Transverse colon (tissue), 4 donors: Measurements from ENCODE around the gene SLC15A4.

Source experiments
- CTCF ChIP-seq, 5 experiments: fragments of 200-600 bp in 3 of 5; fragments of 450-650 bp in 2 of 5; sonication (generic) in 3 of 5; IDR thresholded peaks; 1 replicate in 2 of 5; 2 replicates in 3 of 5; pipeline ENCODE4 v1.5.1; 2016 to 2017; ENCODE audit warnings: antibody characterized with exemption in 5 of 5, inconsistent platforms in 3 of 5, mild to moderate bottlenecking in 2 of 5, moderate library complexity in 1 of 5
- POLR2AphosphoS5 ChIP-seq, 3 donors: sonication (generic); formaldehyde crosslinking; IDR thresholded peaks; one replicate each; pipeline ENCODE4 v1.6.1; 2016; ENCODE audit warnings: antibody characterized with exemption in 3 of 3

DNA sequence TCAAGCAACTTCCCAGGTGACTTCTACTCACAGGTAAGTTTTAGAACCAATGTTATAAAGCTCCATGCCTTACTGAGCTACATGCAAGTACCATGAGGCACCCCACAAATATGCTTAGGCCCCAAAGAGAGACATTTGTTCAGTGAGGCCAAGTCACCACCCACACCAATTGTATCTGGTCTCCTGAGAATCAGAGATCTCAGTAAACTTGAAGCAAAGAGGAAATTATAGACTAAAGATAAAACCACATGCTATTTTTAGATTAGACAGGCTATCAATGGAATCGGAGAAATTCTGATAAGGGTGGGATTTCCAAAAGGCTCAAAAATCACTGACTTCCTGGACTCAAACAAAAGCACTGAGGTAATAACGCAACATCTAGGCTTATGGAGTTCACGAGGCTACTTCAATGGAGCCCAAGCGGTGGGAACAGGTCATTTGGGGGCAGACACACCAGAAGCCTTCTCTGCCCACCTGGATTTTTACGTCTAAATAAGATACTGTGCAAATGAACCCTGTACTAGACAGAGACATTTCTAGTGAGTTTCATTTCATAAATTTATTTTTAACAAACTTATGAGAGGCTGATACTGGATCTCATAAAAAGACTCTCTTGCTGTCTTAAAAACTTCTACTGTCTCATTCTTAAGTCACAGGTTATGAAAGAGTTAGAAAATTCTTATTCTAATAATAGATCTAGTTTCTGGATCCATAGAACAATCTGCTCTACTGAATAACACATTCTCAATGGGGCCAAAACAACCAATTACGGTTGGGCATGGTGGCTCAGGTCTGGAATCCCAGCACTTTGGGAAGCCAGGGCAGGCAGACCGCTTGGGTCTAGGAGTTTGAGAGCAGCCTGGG, 7.7 kb downstream of the SLC15A4 start:
- no peak for TF ChIP-seq POLR2AphosphoS5 (IDR thresholded peaks at IDR 0.05)
- no peak for TF ChIP-seq CTCF (IDR thresholded peaks at IDR 0.05)
